Activated CD4-positive, CD25-positive, alpha-beta regulatory T cell treated with anti-CD3 and anti-CD28 coated beads, Interleukin-2, amount 50 U/mL, for 16 hours (primary cell): ENCODE data around the gene USP9X.
"Not testable (repeated sequence)": the region's sequence is repeated elsewhere in the genome, so short reads cannot be mapped to it uniquely, and the experiment has no call there.

Source experiments
- DNase-seq: peaks from one replicate; pipeline ENCODE4 v3.0.0-alpha.2; 2020; ENCODE audit warnings: low read depth, low spot score

USP9X gene

DNA sequence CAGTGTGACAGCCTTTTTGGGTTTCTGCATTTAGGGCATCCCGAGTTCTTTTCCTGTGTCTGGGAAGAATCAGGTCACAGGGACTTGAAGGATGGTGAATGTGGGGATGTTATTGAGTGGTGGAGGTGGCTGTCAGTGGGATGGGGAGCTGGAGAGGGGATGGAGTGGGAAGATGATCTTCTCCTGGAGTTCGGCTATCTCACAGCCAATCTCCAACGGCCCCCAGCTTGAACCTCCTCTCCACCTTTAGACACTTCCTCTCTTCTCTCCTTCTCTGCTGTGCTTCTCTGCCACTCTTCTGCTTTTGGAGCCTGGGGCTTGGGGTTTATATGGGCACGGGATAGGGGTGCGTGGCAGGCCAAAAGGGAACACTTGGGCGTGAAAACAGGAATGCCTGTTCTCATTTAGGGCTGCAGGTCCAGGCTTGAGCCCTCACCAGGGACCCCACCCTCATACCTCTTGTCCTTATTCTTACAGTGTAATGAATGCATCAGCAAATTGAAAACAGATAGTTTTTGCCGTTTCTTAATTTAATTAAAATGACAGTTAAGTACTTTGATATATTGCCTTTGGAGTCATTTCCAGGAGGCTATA is 37.5 kb downstream of the USP9X start:
- DNase-seq: no peak

DNA sequence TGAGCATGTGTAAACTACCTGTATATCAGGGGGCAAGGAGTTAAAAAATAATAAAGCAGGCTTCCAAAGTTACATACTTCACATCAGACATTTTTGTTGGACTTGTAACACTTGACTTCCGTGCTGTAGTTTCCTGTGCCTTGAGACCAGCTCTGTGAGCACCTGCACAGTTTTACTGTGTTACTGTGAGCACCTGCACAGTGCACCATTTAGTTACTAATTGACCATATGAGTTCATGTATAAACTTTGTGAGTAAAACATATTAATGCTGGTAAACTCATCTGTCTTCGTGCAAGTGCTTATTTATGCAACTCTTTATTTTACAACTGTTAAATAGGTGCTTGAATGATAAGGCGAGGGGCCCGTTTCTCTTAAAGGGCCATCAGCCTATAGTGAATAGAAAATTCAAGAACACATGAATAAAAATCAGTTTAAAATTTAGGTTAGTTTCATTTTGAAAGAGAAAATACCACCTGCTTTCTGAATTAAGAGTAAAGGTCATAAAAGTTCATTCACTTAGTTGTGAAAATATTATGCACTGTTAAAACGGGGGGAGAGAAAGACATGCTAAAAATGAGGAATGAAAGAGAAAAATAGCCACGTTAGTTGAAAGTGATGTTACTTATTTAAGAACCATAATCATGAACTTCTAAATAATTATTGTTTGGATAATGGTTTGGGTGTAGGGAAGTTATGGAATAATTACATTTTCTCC is 42.4 kb downstream of the USP9X start:
- no peak for DNase-seq

DNA sequence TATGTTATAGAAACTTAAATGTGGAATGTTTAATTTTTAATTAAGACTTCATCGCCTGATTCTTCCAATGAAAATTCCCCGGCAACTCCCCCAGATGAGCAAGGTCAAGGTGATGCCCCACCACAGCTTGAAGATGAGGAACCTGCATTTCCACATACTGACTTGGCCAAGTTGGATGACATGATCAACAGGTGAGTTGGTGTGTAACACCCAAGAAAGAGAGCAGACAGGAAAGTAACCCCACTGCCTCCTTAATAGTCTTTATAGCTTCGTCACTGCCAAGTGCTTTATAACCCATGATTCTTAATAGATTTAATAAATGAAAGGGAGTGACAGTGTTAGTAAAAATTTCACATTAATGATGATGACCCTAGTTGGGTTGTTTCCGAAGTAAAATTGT is 43.7 kb downstream of the USP9X start:
- DNase-seq: no peak

DNA sequence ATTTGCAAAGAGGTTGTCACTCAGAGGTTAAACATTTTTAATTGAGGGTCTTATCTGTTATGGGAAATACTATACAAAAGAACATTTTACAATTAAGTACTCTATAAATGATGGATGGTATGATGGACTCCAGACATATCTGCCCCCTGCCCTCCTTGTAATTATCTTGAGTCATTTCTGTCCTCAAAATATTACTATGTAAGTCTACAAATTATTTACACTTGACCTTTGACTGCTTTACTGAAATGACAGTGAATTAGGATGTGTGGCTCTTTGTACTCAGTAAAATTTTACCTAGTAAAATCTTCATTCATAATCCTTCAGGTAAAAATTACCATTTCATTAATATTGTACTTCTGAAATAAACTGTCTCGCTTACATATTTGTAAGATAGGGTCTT is 46.5 kb downstream of the USP9X start:
- DNase-seq: no peak

DNA sequence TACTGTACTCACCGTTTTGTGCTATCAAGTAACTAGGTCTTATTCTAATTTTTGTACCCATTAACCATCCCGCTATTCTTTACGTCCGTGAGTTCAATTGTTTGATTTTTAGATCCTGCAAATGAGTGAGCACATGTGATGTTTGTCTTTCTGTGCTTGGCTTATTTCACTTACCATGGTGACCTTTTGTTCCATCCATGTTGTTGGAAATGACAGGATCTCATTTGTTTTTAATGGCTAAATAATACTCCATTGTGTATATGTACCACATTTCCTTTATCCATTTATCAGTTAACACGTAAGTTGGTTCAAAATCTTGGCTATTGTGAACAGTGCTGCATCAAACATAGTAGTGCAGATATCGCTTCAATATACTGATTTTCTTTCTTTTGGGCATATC is 48.3 kb downstream of the USP9X start:
- DNase-seq: no peak

DNA sequence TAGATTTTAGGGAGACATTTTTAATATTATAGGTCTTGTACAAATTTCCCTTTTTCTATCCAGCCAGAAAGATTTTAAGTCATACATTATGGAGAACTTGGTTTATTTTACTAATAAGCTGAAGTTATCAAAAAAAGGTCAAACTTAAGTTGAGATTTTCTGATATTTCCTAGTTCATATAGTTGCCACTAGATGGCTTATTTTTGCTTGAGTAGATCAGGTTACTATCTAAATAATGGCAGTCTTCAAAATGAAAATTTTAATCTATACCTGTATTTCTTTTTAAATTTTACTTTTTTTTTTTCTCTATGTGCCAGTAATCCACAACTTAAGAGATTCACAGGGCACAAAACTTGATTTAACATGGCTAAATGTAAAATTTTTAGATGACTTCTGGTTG is 52.3 kb downstream of the USP9X start:
- no peak for DNase-seq

DNA sequence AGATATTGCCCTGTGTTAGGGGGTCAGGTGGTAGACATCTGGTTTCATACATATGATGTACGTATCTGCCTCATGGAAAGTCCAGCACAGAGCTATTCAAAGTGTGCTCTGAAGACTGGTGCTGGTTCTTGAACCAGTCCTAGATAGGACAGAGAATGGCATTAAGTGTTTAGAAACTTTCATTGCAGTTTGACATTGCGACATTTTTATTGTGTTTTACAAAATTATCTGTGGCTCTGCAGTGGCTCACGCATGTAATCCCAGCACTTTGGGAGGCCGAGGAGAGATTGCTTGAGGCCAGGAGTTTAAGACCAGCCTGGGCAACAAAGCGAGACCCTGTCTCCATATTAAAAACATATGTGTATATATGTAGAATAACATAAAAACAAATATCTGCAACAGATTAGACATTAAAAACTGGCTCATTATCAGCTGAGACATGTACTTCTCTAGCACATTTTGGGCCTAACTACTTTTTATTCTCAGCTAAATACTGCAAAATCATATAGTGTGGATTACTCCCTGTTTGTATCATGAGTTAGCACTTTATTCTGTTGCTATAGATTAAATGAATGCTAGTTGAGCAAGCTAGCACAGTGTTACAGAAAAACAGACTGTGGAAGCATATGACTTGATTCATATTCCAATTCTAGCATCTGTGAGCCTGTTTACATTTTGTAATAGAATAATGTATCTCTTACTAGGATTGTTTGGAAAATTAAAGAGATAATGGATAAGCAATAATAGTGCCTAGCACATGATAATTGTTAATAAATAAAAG is 57.1 kb downstream of the USP9X start:
- DNase-seq: no peak

DNA sequence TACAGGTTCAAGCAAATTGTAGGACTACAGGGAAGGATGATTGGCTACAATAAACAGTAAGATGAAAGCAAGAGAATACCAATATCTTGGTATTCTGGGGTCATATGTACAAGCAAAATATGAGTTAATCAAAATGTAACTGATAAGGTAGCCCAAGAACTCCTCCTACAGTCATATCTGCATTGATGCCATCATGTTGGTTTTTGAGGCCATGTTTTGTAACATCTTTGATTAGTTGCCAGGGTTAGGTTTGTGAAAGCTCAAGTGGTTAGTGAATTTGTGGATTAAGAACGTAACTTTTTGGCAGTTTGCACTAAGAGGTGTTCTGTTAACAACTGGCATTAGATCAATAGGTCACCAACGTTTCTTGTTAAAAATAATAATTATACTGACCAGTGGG is 59.6 kb downstream of the USP9X start:
- no peak for DNase-seq

DNA sequence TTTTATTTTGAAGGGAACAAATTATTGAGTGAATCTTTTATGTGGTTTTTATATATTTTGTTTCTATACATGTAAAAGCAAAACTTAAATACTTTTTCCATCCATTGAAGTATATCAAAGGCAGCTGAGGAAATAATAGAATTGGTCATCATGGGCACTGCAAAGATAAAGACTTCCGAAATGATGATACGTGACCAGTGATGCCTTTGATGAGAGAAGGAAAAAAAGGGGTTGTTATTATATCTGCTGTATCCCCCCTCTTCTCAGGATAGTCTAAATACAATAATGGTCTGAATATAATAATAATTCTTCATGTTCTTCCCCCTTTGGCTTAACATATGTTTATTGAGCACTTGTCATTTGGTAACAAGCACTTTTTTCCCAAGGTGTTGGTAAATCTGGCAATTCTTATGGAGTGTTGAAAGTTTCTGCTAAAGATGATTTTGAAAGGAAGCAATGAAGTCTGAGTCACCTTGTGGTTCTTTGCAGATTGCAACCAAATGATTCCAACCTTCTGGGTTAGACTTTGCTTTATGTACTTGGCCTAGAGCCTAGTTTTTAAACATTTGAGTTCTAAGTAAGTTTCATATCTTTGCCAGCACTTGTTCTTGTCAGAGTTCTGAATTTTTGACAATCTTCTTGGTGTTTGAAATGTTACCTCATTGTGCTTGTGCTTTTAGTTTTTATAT is 60.8 kb downstream of the USP9X start:
- DNase-seq: no peak

DNA sequence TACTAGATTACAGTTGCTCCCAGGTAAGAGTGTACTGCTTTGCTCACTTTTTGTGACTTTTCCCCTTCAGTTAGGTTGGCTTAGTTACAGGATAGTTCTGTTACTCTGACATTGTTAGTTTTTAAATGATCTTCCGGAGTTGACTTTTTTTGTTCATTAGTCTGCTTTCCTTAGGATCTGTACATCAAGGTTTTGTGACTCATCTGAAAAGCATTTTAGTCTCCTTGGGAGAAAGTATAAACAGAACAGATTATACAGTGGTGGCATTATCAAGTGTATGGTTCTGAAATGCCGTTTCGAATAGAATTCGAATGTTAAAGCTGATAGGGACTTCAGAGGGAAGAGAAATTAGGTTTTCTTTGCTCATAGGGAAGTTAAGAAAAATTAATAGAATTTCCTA is 63.3 kb downstream of the USP9X start:
- no peak for DNase-seq

DNA sequence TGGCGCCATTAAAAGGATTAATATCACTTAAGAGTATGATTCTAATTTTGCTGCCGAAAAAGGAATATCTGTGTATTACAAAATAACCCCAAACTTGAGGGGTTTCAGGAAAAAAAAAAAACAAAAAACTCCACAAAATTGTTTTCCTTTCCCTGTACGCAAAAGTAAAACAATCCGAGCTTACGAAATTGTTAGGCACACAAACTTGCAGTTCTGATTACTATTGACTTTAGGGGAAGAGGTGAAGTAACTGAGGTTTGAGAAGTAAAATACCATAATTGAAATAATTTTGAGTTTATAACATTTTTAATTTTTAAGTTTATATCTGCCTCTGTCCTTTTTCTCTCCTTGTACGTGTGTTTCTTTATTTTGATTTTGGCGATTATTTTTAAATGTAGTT is 64.8 kb downstream of the USP9X start:
- DNase-seq: no peak

DNA sequence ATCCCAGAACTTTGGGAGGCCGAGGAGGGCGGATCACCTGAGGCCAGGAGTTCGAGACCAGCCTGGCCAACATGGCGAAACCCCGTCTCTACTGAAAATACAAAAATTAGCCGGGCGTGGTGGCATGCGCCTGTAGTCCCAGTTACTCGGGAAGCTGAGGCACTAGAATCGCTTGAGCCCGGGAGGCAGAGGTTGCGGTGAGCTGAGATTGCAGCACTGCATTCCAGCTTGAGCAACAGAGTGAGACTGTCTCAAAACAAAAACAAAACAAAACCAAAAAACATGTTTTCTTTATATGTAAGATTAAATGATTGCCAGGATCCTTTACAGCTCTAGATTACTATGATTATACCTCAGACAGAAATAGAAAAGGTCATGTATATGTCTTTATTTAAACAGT is 66.5 kb downstream of the USP9X start:
- not testable (repeated sequence) for DNase-seq

DNA sequence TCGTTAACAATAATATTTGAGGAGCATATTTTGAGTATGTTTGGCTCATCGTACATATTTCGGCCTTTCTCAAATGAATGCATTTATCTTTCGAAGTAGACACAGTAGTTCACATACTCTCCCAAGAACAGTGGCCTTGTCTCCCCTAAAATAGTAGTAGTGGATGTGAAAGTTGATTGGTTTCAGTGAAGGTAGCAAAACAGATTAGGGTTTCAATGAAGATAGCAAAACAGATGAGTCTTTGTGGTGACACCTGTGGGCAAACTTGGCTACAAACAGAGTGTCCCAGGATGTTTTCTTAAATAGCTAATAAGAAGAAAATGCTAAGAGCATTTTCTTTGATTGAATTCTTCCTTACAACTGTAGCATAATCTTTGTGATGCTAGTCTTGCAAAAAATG is 67.0 kb downstream of the USP9X start:
- no peak for DNase-seq

DNA sequence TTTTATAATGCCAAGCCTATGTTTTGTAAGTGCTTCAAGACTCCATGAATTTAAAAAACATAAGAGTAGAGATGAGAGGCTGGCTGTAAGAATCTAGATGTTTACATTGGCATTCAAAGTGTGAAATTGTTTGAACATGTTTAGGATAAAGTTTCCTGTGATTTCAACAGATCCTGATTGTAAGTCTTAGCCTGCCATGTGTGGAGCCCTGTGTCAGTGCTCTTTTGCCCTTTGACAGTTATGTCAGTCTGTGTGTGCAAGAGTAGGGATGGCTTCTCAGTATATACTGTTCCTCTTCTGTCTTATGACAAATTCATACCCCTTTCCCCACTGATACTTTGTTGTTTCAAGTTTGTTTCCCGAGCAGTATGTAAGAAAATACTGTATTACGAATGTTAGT is 68.2 kb downstream of the USP9X start:
- DNase-seq: no peak

DNA sequence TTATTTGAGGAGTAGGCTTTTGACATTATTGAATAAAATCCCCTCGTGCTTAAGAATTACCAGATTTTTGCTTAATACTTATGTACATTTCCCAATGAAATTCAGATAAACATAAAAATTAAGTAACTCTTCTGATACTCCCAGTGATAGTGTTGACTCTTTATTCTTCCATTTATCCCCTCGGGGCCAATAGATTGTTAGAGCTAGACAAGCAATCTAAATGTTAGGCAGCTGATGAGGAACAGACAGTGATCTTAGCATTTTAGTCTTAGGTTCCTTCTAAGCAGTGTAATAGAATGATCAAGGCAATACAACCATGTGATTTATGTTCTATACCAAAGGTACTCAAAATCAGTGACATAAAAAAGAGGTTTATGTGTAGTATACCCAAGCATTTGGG is 68.7 kb downstream of the USP9X start:
- no peak for DNase-seq

DNA sequence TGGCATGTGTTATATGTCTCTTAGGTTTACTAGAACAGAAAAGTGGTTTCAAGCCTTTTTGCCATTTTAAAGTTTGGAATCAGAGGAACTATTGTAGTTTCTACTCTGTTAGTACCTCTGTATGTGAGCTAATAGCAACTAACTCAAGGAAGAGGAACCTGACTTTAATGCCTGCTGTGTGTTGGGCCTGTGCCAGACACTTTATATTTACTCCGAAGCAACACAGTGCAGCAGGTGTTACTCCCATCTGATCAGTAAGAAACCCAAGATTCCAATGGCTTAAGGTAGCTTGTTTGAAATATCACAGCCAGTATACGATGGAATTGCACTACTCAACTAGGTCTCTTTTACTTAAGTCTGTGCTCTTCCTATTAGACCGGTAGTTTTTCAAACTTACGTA is 79.2 kb downstream of the USP9X start:
- no peak for DNase-seq

DNA sequence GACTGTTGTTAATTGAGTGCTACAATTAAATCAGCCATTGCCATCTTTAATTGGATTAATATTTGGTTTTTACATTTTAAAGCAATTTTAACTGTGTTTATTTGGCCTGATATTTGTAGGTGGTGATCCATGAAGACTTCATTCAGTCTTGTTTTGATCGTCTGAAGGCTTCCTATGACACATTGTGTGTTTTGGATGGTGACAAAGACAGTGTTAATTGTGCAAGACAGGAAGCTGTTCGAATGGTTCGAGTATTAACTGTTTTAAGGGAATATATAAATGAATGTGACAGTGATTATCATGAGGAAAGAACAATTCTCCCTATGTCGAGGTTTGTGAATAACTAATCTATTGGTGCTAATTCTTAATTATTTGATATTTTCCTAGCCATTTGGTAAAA is 82.6 kb downstream of the USP9X start:
- DNase-seq: no peak

DNA sequence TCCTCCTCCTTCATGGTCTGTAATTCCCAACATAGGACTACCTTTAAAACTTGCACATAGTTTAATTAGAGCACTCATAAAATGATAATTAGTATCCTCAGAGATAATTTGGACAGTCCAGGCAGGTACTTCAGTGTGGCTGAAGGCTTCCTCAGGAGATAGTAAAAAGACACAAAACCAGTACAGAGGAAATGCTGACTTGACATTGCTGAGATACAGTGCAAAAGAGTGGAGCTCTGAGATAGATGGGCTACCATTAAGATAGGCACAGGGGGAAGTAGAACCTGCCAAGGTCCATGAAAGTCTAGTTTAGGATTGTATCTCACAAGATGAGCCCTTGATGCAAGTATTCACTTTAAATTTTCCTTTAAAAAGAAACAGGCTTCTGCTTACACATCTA is 91.0 kb downstream of the USP9X start:
- DNase-seq: no peak

DNA sequence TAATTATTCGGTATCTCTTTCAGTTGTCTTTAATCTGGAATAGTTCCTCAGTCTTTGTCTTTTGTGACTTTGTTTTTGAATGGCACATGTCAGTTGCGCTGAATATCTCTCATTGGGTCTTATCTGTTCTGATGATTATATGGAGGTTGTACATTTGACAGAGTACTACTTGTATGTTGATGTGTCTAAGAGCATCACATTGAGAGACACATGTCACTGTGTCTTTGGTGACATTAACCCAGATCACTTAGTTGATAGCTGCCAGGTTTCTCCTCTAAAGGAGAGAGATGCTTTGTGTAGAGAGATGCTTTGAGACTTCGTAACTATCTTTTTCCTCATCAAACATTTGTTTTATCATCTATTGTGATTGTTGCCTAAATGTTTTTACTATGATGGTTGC is 92.1 kb downstream of the USP9X start:
- no peak for DNase-seq

DNA sequence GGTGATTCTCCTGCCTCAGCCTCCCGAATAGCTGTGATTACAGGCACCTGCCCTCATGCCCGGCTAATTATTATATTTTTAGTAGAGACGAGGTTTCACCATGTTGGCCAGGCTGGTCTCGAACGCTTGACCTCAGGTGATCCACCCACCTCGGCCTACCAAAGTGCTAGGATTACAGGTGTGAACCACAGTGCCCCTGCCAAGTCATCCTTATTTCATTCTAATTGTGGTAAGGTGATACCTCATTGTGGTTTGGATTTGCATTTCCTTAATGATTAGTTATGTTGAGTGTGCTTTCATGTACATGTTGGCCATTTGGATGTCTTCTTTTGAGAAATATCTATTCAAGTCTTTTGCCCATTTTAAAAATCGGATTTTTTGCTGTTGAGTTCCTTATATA is 93.0 kb downstream of the USP9X start:
- DNase-seq: no peak

DNA sequence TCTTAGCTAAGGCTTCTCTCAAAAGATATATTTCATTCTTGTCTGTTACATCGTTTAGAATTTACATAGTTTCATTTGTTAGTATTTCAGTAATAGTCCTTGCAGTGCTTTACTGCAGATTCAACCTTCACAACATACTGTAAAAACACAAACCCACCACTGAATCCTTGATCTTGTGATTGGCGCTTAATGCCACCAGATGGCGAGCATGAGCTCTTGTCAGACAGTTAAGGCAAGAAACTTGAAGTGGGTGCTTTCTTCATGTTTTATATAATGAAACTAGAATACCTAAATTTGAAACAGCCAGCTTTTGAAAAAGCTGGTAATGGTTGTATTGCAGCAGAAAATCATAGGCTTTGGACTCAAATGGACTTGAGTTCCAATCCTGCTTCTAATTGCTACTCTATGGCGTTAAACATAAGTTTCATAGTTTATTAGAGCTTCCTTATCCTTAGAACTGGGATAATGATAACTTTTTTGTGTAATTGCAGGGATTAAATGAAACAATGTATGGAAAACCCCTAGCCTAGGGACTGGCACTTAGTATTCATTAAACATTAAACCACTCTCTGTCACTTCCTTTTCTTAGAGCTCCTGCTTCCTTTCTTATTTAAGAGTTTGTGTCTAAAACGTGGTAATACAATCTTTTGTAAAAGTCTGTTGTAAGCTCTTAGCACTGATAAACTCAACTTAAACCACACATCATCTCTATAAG is 95.1 kb downstream of the USP9X start:
- DNase-seq: peak; percentile 16

DNA sequence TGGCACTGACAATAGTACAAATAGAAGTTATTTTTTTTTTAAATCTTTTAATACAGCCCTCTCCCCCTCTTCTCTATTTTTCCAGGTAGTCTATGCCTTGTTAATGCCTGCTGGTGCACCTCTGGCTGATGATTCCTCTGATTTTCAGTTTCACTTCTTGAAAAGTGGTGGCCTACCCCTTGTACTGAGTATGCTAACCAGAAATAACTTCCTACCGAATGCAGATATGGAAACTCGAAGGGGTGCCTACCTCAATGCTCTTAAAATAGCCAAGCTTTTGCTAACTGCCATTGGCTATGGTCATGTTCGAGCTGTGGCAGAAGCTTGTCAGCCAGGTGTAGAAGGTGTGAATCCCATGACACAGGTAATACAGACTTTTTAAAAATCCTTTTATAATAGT is 99.1 kb downstream of the USP9X start:
- DNase-seq: no peak
